Tibial nerve (tissue), 4 donors: Measurements from ENCODE around the gene ARX.

Source experiments
- CTCF ChIP-seq, 5 experiments: fragments of 200-600 bp in 3 of 5; fragments of 450-650 bp in 2 of 5; sonication (generic) in 3 of 5; IDR thresholded peaks; one replicate each; pipeline ENCODE4 v1.5.1; 2016 to 2019; ENCODE audit warnings: antibody characterized with exemption in 5 of 5, mild to moderate bottlenecking in 3 of 5, moderate library complexity in 2 of 5
- EP300 ChIP-seq, 2 donors: sonication (generic); formaldehyde crosslinking; IDR thresholded peaks; one replicate each; pipeline ENCODE4 v1.6.1; 2017; ENCODE audit warnings: antibody characterized with exemption in 2 of 2, mild to moderate bottlenecking in 1 of 2

DNA sequence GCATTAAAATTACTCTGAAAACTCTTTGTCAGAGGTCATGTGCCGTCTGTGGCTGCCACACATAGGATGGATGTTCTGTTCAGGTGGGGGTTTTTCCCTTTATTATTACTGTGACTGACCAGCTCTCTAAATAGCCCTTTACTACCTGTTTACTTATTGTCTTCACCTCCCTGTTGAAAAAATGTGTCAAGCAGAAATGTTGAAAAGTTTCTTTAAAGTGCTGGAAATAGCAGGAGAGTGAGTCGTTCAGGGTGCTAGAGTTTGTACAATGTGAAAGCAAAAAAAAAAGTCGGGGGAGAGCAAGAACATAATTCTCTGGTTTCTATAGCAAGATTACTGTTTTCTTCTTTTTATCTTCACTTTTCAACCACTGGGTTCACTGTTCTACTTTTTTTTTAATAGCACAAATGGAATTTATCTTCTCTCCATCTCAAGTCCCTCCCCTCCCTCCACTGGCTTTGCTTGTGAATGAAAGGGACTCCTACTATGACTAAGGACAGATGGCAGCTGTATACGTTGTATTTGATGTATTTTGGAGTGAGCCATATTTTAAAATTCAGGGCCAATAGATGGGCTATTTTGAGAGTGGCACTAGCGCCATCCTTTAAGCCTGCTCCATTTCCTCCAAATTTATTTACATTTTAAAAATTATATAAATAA, 33.3 kb downstream of the ARX start:
- TF ChIP-seq CTCF (IDR thresholded peaks at IDR 0.05): no peak
- no peak for TF ChIP-seq EP300 (IDR thresholded peaks at IDR 0.05)
